Measurements from ENCODE around the gene KLF5. TPM values are rescaled to one million over a fixed set of nuclear protein-coding genes. Genes with fewer than 3 reads are reported as not detected.
A peak's percentile ranks its signal among the peaks of the same experiment; 100 is the strongest.

KLF5 gene
- total RNA-seq, 4 donors from 2014 or later, result 9.8 to 15.6 (median 10.9) TPM

DNA sequence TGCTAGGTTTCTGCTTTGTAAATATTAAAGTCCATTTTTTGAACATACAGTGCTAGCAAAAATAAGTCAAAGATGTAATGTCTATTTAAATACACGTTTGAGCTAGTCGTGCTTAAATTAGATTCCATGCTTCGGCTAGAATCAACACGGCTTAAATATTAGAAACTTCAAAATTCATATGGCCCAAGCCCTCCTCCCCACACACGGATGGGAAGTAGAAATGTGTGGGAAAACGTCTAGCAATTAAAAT lies 816 bp upstream of the KLF5 start:
- H3K9me3 ChIP-seq, result no peaks in the 10 kb centered on the region

DNA sequence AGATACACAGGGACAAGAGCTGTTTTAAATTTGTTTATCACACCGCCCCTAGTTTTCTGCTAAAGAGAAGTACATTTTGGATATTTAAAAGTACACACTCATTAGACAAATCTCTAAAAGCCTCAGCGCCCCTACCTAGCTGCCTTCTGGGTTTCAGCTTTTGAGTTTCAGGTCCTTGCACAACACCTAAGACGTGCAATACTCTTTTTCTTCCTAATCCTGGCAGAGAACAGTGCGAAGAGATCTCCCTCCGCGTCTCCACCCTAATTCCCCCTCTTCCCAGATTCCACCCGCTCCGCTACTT lies 421 bp upstream of the KLF5 start:
- peak overlapping the region; percentile 90 to 94 (median 92) for H3K27ac ChIP-seq
- TF ChIP-seq, protein P1, sequence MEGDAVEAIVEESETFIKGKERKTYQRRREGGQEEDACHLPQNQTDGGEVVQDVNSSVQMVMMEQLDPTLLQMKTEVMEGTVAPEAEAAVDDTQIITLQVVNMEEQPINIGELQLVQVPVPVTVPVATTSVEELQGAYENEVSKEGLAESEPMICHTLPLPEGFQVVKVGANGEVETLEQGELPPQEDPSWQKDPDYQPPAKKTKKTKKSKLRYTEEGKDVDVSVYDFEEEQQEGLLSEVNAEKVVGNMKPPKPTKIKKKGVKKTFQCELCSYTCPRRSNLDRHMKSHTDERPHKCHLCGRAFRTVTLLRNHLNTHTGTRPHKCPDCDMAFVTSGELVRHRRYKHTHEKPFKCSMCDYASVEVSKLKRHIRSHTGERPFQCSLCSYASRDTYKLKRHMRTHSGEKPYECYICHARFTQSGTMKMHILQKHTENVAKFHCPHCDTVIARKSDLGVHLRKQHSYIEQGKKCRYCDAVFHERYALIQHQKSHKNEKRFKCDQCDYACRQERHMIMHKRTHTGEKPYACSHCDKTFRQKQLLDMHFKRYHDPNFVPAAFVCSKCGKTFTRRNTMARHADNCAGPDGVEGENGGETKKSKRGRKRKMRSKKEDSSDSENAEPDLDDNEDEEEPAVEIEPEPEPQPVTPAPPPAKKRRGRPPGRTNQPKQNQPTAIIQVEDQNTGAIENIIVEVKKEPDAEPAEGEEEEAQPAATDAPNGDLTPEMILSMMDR (IDR thresholded peaks at IDR 0.05 in 4 of 5, conservative IDR thresholded peaks at IDR 0.05 in 1 of 5), result no peak
- no peak for TF ChIP-seq POLR2A (IDR thresholded peaks at IDR 0.05)
- intact Hi-C loops (cut with DNase I; ENCODE audit: low total_unique reads), result loop anchor here (2.0 to 10.0 kb wide), 5 partner anchors 136 to 1076 kb away; partner anchors contain the start of genes DIS3, KLF12 and PIBF1

More for the DNA sequence above, 816 bp upstream of the KLF5 start:
- ATAC-seq (no peak), DNase-seq (no peak)
- Histone ChIP-seq H3K27ac (peak overlapping the region; percentile 90 to 94 (median 92)), H3K4me3 (peak overlapping the region; percentile 76 to 89 (median 84)), H3K4me1 (peaks cover 5 to 8% of the 10 kb centered on the region in 2 donors), H3K36me3 (peaks cover 0 to 9% of the 10 kb centered on the region in 2 donors), H3K27me3 (peaks cover 0 to 7% (median 0%) of the 10 kb centered on the region in 3 donors)
- TF ChIP-seq, protein P1 (IDR thresholded peaks at IDR 0.05 in 4 of 5, conservative IDR thresholded peaks at IDR 0.05 in 1 of 5), result no peak
- TF ChIP-seq POLR2A (IDR thresholded peaks at IDR 0.05), result no peak
- intact Hi-C loops (cut with DNase I; ENCODE audit: low total_unique reads) (loop anchor here (2.0 to 10.0 kb wide), 5 partner anchors 136 to 1077 kb away; partner anchors contain the start of genes DIS3, KLF12 and PIBF1), in situ Hi-C loops (cut with MboI; ENCODE audit: low sequenced_read_pairs in 4 of 4) (loop anchor here in 3 of 4 donors (25.0 kb wide), 2 partner anchors 246 to 654 kb away; no protein-coding TSS in a partner anchor)

DNA sequence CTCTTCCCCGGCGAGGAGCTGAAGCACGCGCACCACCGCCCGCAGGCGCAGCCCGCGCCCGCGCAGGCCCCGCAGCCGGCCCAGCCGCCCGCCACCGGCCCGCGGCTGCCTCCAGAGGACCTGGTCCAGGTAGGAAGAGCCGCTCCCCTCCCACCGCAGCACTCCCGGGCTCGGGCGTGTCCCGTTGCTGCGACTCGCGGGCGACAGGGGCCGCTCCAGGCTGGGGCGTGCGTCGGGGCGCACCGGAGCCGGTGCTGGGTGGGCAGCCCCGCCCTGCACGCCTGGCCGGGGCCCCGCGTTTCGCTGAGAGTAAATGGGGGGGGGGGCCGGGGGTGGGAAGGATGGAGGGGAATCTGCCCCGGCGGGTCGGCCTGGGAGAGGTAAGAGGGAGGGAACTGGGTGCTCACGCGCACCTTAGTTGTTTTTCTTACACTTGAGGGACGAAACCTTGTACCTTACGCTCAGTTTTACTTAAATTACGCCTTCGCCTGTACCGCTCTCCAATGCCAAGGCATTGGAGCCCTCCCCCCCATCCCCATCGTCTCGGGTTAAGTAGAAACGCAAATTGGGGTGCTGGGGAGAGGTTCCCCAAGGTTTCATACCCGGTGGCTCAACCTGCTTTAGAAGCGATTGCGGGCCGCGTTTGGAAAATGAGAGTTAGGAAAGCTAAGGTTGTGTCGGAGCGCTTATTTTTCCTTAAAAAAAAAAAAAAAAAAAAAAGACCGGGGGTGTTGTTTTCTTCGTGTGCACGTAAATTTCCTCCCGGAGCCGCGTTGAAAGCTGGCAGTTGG lies 850 bp downstream of the KLF5 start:
- in situ Hi-C loops (cut with MboI; ENCODE audit: low sequenced_read_pairs in 4 of 4), result loop anchor here (5.0 to 25.0 kb wide), 3 partner anchors 247 to 653 kb away; no protein-coding TSS in a partner anchor
- peak overlapping the region; percentile 90 to 94 (median 92) for H3K27ac ChIP-seq
- DNase-seq (peak; percentile 48 to 72), ATAC-seq (peak; percentile 66 to 68)
- TF ChIP-seq, protein P1 (IDR thresholded peaks at IDR 0.05 in 4 of 5, conservative IDR thresholded peaks at IDR 0.05 in 1 of 5), result no peak
- TF ChIP-seq POLR2A (IDR thresholded peaks at IDR 0.05), result no peak
- H3K4me1 ChIP-seq, result peaks cover 5 to 8% of the 10 kb centered on the region in 2 donors
- H3K36me3 ChIP-seq, result peaks cover 0 to 15% of the 10 kb centered on the region in 2 donors
- H3K27me3 ChIP-seq, result peaks cover 0 to 7% (median 0%) of the 10 kb centered on the region in 3 donors
- H3K4me3 ChIP-seq, result peak overlapping the region; percentile 76 to 89 (median 84)
- intact Hi-C loops (cut with DNase I; ENCODE audit: low total_unique reads), result loop anchor here (2.0 to 10.0 kb wide), 5 partner anchors 137 to 1075 kb away; partner anchors contain the start of genes DIS3, KLF12 and PIBF1
- H3K9me3 ChIP-seq, result no peaks in the 10 kb centered on the region

More for the DNA sequence above, 421 bp upstream of the KLF5 start:
- in situ Hi-C loops (cut with MboI; ENCODE audit: low sequenced_read_pairs in 4 of 4), result loop anchor here in 3 of 4 donors (25.0 kb wide), 2 partner anchors 246 to 654 kb away; no protein-coding TSS in a partner anchor
- H3K27me3 ChIP-seq, result peaks cover 0 to 7% (median 0%) of the 10 kb centered on the region in 3 donors
- peaks cover 0 to 9% of the 10 kb centered on the region in 2 donors for H3K36me3 ChIP-seq
- H3K9me3 ChIP-seq, result no peaks in the 10 kb centered on the region
- H3K4me3 ChIP-seq, result peak overlapping the region; percentile 76 to 89 (median 84)
- no peak for DNase-seq
- ATAC-seq, result no peak
- peaks cover 5 to 8% of the 10 kb centered on the region in 2 donors for H3K4me1 ChIP-seq

DNA sequence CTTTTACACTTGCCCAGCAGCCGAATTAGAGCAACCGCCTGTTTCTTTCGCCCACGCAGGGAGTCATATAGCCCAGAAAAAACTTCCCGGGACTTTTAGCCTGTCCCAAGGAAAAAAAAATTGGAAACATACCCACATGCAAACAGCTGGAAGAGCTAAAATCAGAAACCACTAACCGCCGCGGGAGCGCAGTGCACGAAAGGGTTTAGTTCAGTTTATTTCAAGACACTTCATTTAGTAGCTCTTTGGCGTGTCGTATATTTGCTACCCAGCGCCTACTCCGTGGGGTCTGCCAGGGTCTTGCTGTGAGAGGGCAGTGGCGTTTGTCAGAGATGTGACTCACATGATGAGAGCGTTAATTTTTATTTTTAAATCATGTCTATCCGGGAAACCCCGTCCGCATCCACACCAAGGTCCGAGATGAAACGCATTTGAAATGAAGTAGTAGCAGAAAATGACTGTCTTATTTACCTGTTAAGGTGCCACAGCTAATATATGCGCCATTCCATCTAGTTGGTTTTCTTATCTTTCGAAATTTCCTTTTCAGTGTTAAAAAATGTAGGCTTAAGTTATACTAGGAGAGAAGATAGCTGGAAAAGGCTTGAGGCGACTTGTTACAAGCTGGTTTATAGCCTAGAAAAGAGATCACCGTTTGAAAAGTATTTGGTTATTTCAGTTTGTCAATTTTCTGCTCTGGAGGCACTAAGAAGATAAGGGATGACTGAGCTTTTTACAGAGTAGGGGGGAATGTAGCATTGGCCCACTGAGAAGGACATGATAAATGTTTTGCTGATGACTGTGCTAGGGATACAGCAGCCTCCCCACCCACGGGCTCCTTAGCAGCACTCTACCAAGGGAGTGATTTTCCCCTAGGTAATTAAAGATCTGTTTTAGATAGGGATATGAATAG lies 1.7 kb downstream of the KLF5 start:
- DNase-seq (peak; percentile 22 to 28), ATAC-seq (peak; percentile 6 to 11)
- Histone ChIP-seq H3K4me1 (peaks cover 5 to 8% of the 10 kb centered on the region in 2 donors), H3K36me3 (peaks cover 0 to 24% of the 10 kb centered on the region in 2 donors), H3K27me3 (peaks cover 0 to 7% (median 0%) of the 10 kb centered on the region in 3 donors), H3K4me3 (peak overlapping the region; percentile 76 to 89 (median 84)), H3K9me3 (no peaks in the 10 kb centered on the region), H3K27ac (peak overlapping the region; percentile 90 to 94 (median 92))
- TF ChIP-seq, protein P1 (IDR thresholded peaks at IDR 0.05 in 4 of 5, conservative IDR thresholded peaks at IDR 0.05 in 1 of 5), result no peak
- TF ChIP-seq POLR2A (IDR thresholded peaks at IDR 0.05), result no peak
- in situ Hi-C loops (cut with MboI; ENCODE audit: low sequenced_read_pairs in 4 of 4) (loop anchor here (5.0 to 25.0 kb wide), 3 partner anchors 248 to 652 kb away; no protein-coding TSS in a partner anchor), intact Hi-C loops (cut with DNase I; ENCODE audit: low total_unique reads) (no loop called here)
